PFSK-1 (cell line): ENCODE measurements around the gene PRDM16.

ENCODE experiments used
- FOXP2 ChIP-seq: optimal IDR thresholded peaks from 2 replicates; pipeline ENCODE3; 2011; ENCODE audit warnings: borderline replicate concordance, control low read depth, inconsistent platforms; ENCODE audit not compliant: insufficient read depth; ENCODE audit errors: extremely low read length, extremely low read depth
- POLR2AphosphoS5 ChIP-seq: IDR thresholded peaks from 2 replicates; pipeline ENCODE4 v1.6.1; 2012; ENCODE audit warnings: low read depth, mild to moderate bottlenecking, control low read depth, low read length, moderate library complexity
- REST ChIP-seq, 2 experiments: IDR thresholded peaks; 2 replicates each; pipeline versions ENCODE4 v1.6.1 to v1.8.0; 2011 to 2012; ENCODE audit warnings: low read depth in 2 of 2, low read length in 2 of 2, control low read depth in 1 of 2, inconsistent platforms in 1 of 2, mild to moderate bottlenecking in 1 of 2, moderate library complexity in 1 of 2; ENCODE audit not compliant: insufficient read depth in 1 of 2
- SIN3A ChIP-seq: IDR thresholded peaks from 2 replicates; pipeline ENCODE4 v1.6.1; 2012; ENCODE audit warnings: mild to moderate bottlenecking, low read length, moderate library complexity, borderline replicate concordance; ENCODE audit not compliant: insufficient read depth
- TAF1 ChIP-seq: IDR thresholded peaks from 2 replicates; pipeline ENCODE4 v1.6.1; 2012; ENCODE audit warnings: low read length, control low read depth, borderline replicate concordance; ENCODE audit not compliant: insufficient read depth

- TF ChIP-seq TAF1, result no peak
- no peak for TF ChIP-seq POLR2AphosphoS5
- no peak for TF ChIP-seq REST (IDR thresholded peaks at IDR 0.05; ENCODE audit: insufficient read depth in 1 of 2, low read depth in 2 of 2, low read length in 2 of 2)
- no peak for TF ChIP-seq FOXP2
- no peak for TF ChIP-seq SIN3A
Observed at GRCh38 chr1:3238703-3239278, 169.8 kb downstream of the PRDM16 start.
